Measurements from ENCODE around the gene PRKAG1. TPM values are rescaled to one million over a fixed set of nuclear protein-coding genes. Genes with fewer than 3 reads are reported as not detected.

The PRKAG1 gene
- total RNA-seq, 1 experiment from 2014 or later: 34.2 TPM

GRCh38 chr12:48952691-48953090, 65.9 kb downstream of the PRKAG1 start:
- no peak for TF ChIP-seq CTCF (IDR thresholded peaks at IDR 0.05; ENCODE audit: unreplicated experiment)
- H3K27me3 Mint-ChIP-seq (ENCODE audit: unreplicated experiment): no peaks in the 10 kb centered on the region
- CTCF ChIA-PET: interaction anchor here (1.2 kb wide), 1 partner anchor 62 kb away, joined by 3 read pairs; no protein-coding TSS in a partner anchor
- H3K36me3 Mint-ChIP-seq (ENCODE audit: insufficient read depth, unreplicated experiment): peaks cover 33% of the 10 kb centered on the region
- DNase-seq: no peak
- BruUV-seq (replicated peaks): no TSS peak
- intact Hi-C loops (cut with micrococcal nuclease; ENCODE audit: unreplicated experiment): no loop called here
- no peak overlapping the region for H3K4me3 Mint-ChIP-seq (ENCODE audit: low read depth, unreplicated experiment)
- H3K9me3 Mint-ChIP-seq (ENCODE audit: low read depth, unreplicated experiment): no peaks in the 10 kb centered on the region
- no peaks in the 10 kb centered on the region for H3K4me1 Mint-ChIP-seq (ENCODE audit: low read depth, unreplicated experiment)
- no peak overlapping the region for H3K27ac Mint-ChIP-seq (ENCODE audit: unreplicated experiment)

Other genes with a start within 250 kb of the PRKAG1 start
- 39.0 and 42.9 TPM in 2 replicates for gene ADCY6, start 229.7 kb downstream of the PRKAG1 start, total RNA-seq (2022)
- 17.9 and 21.1 TPM in 2 replicates for gene CACNB3, start 200.3 kb downstream of the PRKAG1 start, total RNA-seq (2022)
- 80.8 and 89.6 TPM in 2 replicates for gene DDX23, start 166.6 kb downstream of the PRKAG1 start, total RNA-seq (2022)
- gene RND1, start 152.9 kb downstream of the PRKAG1 start, total RNA-seq (2022): 7.4 and 14.2 TPM in 2 replicates
- gene FKBP11, start 93.3 kb downstream of the PRKAG1 start, total RNA-seq (2022): 20.1 and 21.4 TPM in 2 replicates
- gene ARF3, start 61.3 kb downstream of the PRKAG1 start, total RNA-seq (2022): 142 and 164 TPM in 2 replicates
- gene WNT10B, start 47.0 kb downstream of the PRKAG1 start, total RNA-seq (2022): 0.73 TPM in 1 of 2 replicates, not detected in the other
- not detected in 2 replicates for gene WNT1, start 40.5 kb downstream of the PRKAG1 start, total RNA-seq (2022)
- 0.12 and 0.21 TPM in 2 replicates for gene DDN, start 19.4 kb downstream of the PRKAG1 start, total RNA-seq (2022)
- 72.9 and 79.7 TPM in 2 replicates for gene KMT2D, start 42.0 kb upstream of the PRKAG1 start, total RNA-seq (2022)
- 2.0 and 2.6 TPM in 2 replicates for gene RHEBL1, start 51.2 kb upstream of the PRKAG1 start, total RNA-seq (2022)
- not detected in 2 replicates for gene DHH, start 76.0 kb upstream of the PRKAG1 start, total RNA-seq (2022)
- 23.3 and 26.4 TPM in 2 replicates for gene LMBR1L, start 92.1 kb upstream of the PRKAG1 start, total RNA-seq (2022)
- gene TUBA1B, start 112.6 kb upstream of the PRKAG1 start, total RNA-seq (2022): 690 and 793 TPM in 2 replicates
- gene TUBA1A, start 170.3 kb upstream of the PRKAG1 start, total RNA-seq (2022): 9.2 and 11.5 TPM in 2 replicates
- 469 and 472 TPM in 2 replicates for gene TUBA1C, start 246.3 kb upstream of the PRKAG1 start, total RNA-seq (2022)

Measured in Calu3 (cell line).